Activated B cell treated with CpG ODN at 0.5 μM for 24 hours (primary cell): ENCODE results near the gene RGP1. TPM values are rescaled to one million over a fixed set of nuclear protein-coding genes. Genes with fewer than 3 reads are reported as not detected.

Experiments used
- ATAC-seq: fragments of 200-7000 bp; cut with Tn5 transposase; one replicate; pipeline ENCODE4 v1.10.0; 2021; ENCODE audit warnings: low read depth, mild to moderate bottlenecking, moderate library complexity
- CTCF ChIA-PET: fragments of 350-600 bp; sonication (Branson Sonifier 250); formaldehyde crosslinking; loops from one replicate; lab custom pipeline; 2021; ENCODE audit warnings: antibody characterized with exemption; lab: Charles Lee
- POLR2A ChIA-PET: fragments of 350-600 bp; sonication (Branson Sonifier 250); formaldehyde crosslinking; loops from one replicate; lab custom pipeline; 2021; ENCODE audit warnings: antibody characterized with exemption; lab: Charles Lee
- DNase-seq: peaks from one replicate; pipeline ENCODE4 v3.0.0; 2022
- H3K27ac Mint-ChIP-seq: one replicate; pipeline ENCODE4 v1.8.0; 2020; ENCODE audit warnings: mixed read lengths
- H3K27me3 Mint-ChIP-seq: one replicate; pipeline ENCODE4 v1.8.0; 2021; ENCODE audit warnings: mixed read lengths
- H3K36me3 Mint-ChIP-seq: one replicate; pipeline ENCODE4 v1.8.0; 2021; ENCODE audit warnings: low read depth, mixed read lengths
- H3K4me1 Mint-ChIP-seq: one replicate; pipeline ENCODE4 v1.8.0; 2021; ENCODE audit warnings: mixed read lengths
- H3K4me3 Mint-ChIP-seq: one replicate; pipeline ENCODE4 v1.8.0; 2020; ENCODE audit warnings: mild to moderate bottlenecking, mixed read lengths
- H3K9me3 Mint-ChIP-seq: one replicate; pipeline ENCODE4 v1.8.0; 2020; ENCODE audit warnings: mixed read lengths
- CTCF ChIP-seq: fragments of 200-600 bp; IDR thresholded peaks from one replicate; pipeline ENCODE4 v1.8.0; 2022; ENCODE audit warnings: antibody characterized with exemption, mild to moderate bottlenecking
- intact Hi-C: fragments of 100-400 bp; cut with micrococcal nuclease; formaldehyde crosslinking; loops from one replicate; pipeline ENCODE4 v1.15.1; 2024
- total RNA-seq: library from RNA; stranded (reverse); gene quantifications from 2 replicates; pipeline ENCODE4 v1.2.3, GENCODE V29; 2022

Gene RGP1
- total RNA-seq, 1 donor from 2014 or later = 25.4 TPM

DNA sequence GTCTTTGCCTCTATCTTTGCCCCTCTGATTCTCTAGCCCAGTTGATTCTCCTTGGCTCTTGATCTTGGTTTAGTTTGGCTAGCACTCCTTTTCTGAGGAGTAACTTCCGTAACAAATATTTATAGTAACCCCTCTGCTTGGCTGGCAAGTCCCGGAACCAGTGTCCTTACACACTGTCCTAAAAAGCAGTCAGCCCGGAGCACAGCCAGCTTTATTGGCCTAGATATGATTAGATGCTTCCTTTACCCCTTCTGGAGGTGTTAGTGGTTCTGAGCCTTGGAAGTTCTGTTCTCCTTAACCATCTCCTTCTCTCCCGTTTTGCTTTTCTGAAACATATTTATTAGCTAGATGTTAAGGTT, 22.0 kb downstream of the RGP1 start:
- Mint-ChIP-seq H3K27ac (no peak overlapping the region), H3K36me3 (peaks cover 2% of the 10 kb centered on the region), H3K9me3 (no peaks in the 10 kb centered on the region), H3K4me1 (peaks cover 17% of the 10 kb centered on the region), H3K4me3 (no peak overlapping the region), H3K27me3 (no peaks in the 10 kb centered on the region)
- POLR2A ChIA-PET = interaction anchor here (0.6 to 1.1 kb wide), 2 partner anchors 15 to 21 kb away, joined by 3 read pairs; no protein-coding TSS in a partner anchor
- intact Hi-C loops = no loop called here
- CTCF ChIA-PET = no interaction called here
- DNase-seq (no peak), ATAC-seq (no peak)
- TF ChIP-seq CTCF = no peak

DNA sequence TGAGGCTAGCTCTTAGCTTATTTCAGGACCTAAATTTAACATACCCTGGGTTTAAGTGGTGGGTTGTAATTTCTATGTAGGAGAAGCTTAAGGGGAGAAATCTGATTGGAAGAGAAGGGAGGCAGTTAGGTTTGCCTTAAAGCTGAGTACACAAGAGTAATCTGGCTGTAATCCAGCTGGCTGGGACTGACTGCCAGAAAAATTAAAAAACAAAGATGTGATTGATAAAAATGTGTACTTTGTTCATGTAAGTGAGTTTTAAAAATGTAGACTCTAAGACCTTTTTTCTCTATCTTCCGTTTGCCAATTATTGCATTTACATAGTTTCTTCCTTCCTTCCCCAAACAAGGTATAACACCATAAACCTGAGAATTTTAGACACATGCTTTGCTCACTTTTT, 22.4 kb downstream of the RGP1 start:
- ChIA-PET POLR2A (interaction anchor here (1.1 kb wide), 1 partner anchor 15 kb away, joined by 3 read pairs; no protein-coding TSS in a partner anchor), CTCF (no interaction called here)
- Mint-ChIP-seq H3K27ac (no peak overlapping the region), H3K4me3 (no peak overlapping the region), H3K4me1 (peaks cover 20% of the 10 kb centered on the region), H3K36me3 (peaks cover 2% of the 10 kb centered on the region), H3K27me3 (no peaks in the 10 kb centered on the region), H3K9me3 (no peaks in the 10 kb centered on the region)
- intact Hi-C loops = no loop called here
- no peak for DNase-seq
- ATAC-seq = no peak
- no peak for TF ChIP-seq CTCF

DNA sequence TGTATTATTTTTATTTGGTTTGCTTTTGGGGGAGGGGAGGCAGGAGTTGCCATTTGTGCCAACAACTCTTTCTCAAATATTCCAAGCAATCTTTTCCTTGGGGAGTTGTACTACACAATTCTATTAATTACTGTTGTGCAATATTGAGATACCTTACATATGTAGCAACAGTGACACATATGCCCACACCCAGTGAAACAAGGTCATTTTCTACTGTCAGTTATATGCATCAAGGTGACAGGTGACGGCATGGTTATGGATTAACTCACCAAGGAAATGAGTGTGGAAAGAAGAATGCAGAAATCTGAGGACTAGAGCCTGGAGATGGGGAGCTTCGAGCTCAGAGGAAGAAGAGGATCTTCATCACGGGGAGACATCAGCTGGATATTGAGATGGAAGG, 22.9 kb downstream of the RGP1 start:
- Mint-ChIP-seq H3K27me3 (no peaks in the 10 kb centered on the region), H3K27ac (no peak overlapping the region), H3K36me3 (peaks cover 2% of the 10 kb centered on the region), H3K4me1 (peaks cover 18% of the 10 kb centered on the region), H3K9me3 (no peaks in the 10 kb centered on the region), H3K4me3 (no peak overlapping the region)
- CTCF ChIA-PET = no interaction called here
- TF ChIP-seq CTCF = no peak
- ATAC-seq = no peak
- no peak for DNase-seq
- POLR2A ChIA-PET = interaction anchor here (0.7 kb wide), 1 partner anchor 641 kb away, joined by 3 read pairs; no protein-coding TSS in a partner anchor
- intact Hi-C loops = no loop called here

GRCh38 chr9:35774907-35775635, 26.0 kb downstream of the RGP1 start:
- DNase-seq (no peak), ATAC-seq (no peak)
- Mint-ChIP-seq H3K36me3 (peaks cover 4% of the 10 kb centered on the region), H3K4me1 (peaks cover 17% of the 10 kb centered on the region), H3K4me3 (no peak overlapping the region), H3K27me3 (no peaks in the 10 kb centered on the region), H3K9me3 (no peaks in the 10 kb centered on the region), H3K27ac (peak overlapping the region; percentile 53)
- intact Hi-C loops = no loop called here
- ChIA-PET CTCF (interaction anchor here (1.3 to 1.6 kb wide), 3 partner anchors 15 to 107 kb away, joined by 4 to 9 read pairs (median 5); no protein-coding TSS in a partner anchor), POLR2A (interaction anchor here (0.6 to 1.1 kb wide), 3 partner anchors 16 to 51 kb away, joined by 3 to 6 read pairs (median 3); no protein-coding TSS in a partner anchor)
- TF ChIP-seq CTCF = no peak

DNA sequence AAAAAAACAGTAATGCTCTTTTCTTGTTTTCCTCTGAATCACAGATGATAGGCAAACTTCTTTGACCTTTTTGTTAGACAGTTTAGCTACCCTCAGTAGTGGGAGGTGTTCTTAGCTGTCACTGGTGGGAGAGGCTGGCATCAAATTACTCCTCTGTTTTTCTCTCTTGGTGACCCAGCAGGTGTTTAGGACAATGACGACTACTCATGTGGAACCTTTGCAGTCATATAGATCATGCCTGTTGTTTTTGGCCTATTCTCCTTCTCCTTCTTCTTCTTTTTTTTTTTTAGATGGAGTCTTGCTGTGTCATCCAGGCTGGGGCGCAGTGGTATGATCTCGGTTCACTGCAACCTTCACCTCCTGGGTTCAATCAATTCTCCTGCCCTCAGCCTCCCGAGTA, 26.9 kb downstream of the RGP1 start:
- DNase-seq = no peak
- ATAC-seq = peak; percentile 81
- intact Hi-C loops = no loop called here
- no peak for TF ChIP-seq CTCF
- Mint-ChIP-seq H3K4me3 (no peak overlapping the region), H3K36me3 (peaks cover 9% of the 10 kb centered on the region), H3K9me3 (no peaks in the 10 kb centered on the region), H3K27ac (no peak overlapping the region), H3K4me1 (peaks cover 17% of the 10 kb centered on the region), H3K27me3 (no peaks in the 10 kb centered on the region)
- POLR2A ChIA-PET = interaction anchor here (0.6 to 1.1 kb wide), 4 partner anchors 17 to 50 kb away, joined by 3 to 6 read pairs (median 4); no protein-coding TSS in a partner anchor
- CTCF ChIA-PET = interaction anchor here (1.3 to 1.6 kb wide), 3 partner anchors 14 to 106 kb away, joined by 4 to 9 read pairs (median 5); no protein-coding TSS in a partner anchor
